Gastroesophageal sphincter (tissue), 2 donors: ENCODE results near the gene SLC25A21.

ENCODE experiments used
- POLR2A ChIP-seq, 2 donors: fragments of 450-650 bp; IDR thresholded peaks; one replicate each; pipeline ENCODE4 v1.6.1; 2017; ENCODE audit warnings: antibody characterized with exemption in 2 of 2, mild to moderate bottlenecking in 2 of 2, moderate library complexity in 1 of 2
- POLR2AphosphoS5 ChIP-seq: sonication (generic); formaldehyde crosslinking; IDR thresholded peaks from one replicate; pipeline ENCODE4 v1.6.1; 2017; ENCODE audit warnings: antibody characterized with exemption

- TF ChIP-seq POLR2A (IDR thresholded peaks at IDR 0.05) = no peak
- no peak for TF ChIP-seq POLR2AphosphoS5
Measured at GRCh38 chr14:36988568-36988967, 183.8 kb downstream of the SLC25A21 start.
